B cell (primary cell): ENCODE data around the gene AMBN.

Experiments used
- EZH2 ChIP-seq: IDR thresholded peaks from 2 replicates; pipeline ENCODE4 v1.6.1; 2012; ENCODE audit warnings: borderline replicate concordance, low read depth, mild to moderate bottlenecking, moderate library complexity, low read length; ENCODE audit not compliant: insufficient read depth, poor library complexity, severe bottlenecking
- TF ChIP-seq, protein P1 (sequence below): fragments of 200-600 bp; IDR thresholded peaks from one replicate; pipeline ENCODE4 v1.8.0; 2022; ENCODE audit warnings: antibody characterized with exemption, mild to moderate bottlenecking

DNA sequence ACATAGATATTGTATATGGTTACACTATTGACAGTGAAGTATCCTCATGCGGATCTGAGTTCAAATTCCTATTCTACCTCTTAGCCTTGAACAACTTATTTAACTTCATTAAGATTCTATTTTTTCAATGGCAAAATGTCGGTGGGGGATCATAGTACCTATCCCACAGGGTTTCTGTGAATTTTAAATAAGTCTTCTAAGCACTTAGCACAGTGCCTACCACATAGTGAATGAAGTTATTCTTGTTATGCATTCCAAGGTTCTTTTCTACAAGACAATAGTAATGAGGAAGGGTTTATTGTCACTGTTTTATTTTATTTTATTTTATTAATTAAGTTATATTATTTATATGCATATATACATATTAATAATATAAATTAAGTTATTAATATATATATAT, 27.7 kb downstream of the AMBN start:
- TF ChIP-seq, protein P1, sequence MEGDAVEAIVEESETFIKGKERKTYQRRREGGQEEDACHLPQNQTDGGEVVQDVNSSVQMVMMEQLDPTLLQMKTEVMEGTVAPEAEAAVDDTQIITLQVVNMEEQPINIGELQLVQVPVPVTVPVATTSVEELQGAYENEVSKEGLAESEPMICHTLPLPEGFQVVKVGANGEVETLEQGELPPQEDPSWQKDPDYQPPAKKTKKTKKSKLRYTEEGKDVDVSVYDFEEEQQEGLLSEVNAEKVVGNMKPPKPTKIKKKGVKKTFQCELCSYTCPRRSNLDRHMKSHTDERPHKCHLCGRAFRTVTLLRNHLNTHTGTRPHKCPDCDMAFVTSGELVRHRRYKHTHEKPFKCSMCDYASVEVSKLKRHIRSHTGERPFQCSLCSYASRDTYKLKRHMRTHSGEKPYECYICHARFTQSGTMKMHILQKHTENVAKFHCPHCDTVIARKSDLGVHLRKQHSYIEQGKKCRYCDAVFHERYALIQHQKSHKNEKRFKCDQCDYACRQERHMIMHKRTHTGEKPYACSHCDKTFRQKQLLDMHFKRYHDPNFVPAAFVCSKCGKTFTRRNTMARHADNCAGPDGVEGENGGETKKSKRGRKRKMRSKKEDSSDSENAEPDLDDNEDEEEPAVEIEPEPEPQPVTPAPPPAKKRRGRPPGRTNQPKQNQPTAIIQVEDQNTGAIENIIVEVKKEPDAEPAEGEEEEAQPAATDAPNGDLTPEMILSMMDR: no peak
- no peak for TF ChIP-seq EZH2
